IPS-20b (cell line): Measurements from ENCODE around the gene SHPK.

Experiments
- H3K27ac ChIP-seq: one replicate; pipeline ENCODE4 v1.5.1; 2013; ENCODE audit warnings: low read length
- H3K27me3 ChIP-seq: 2 replicates; pipeline ENCODE4 v1.6.1; 2013; ENCODE audit warnings: mild to moderate bottlenecking, low read length, inconsistent platforms; ENCODE audit not compliant: insufficient read depth
- H3K36me3 ChIP-seq: 2 replicates; pipeline ENCODE4 v1.6.1; 2013; ENCODE audit warnings: low read depth, mild to moderate bottlenecking, inconsistent platforms, low read length, moderate library complexity; ENCODE audit not compliant: insufficient read depth
- H3K4me1 ChIP-seq: 2 replicates; pipeline ENCODE4 v1.6.1; 2013; ENCODE audit warnings: mild to moderate bottlenecking, control low read depth, inconsistent platforms, low read length, moderate library complexity; ENCODE audit not compliant: insufficient read depth
- H3K4me3 ChIP-seq: 2 replicates; pipeline ENCODE4 v1.5.1; 2013; ENCODE audit warnings: mild to moderate bottlenecking, low read length, inconsistent platforms
- H3K9ac ChIP-seq: 2 replicates; pipeline ENCODE4 v1.6.1; 2013; ENCODE audit warnings: low read depth, mild to moderate bottlenecking, inconsistent platforms, low read length, moderate library complexity
- H3K9me3 ChIP-seq: 2 replicates; pipeline ENCODE4 v1.6.1; 2013; ENCODE audit warnings: mild to moderate bottlenecking, low read depth, low read length, inconsistent platforms; ENCODE audit not compliant: insufficient read depth

Gene SHPK

GRCh38 chr17:3657874-3658783 is 22.1 kb upstream of the SHPK start:
- H3K9ac ChIP-seq = no peak overlapping the region
- H3K27ac ChIP-seq = no peak overlapping the region
- no peaks in the 10 kb centered on the region for H3K27me3 ChIP-seq
- peaks cover 14% of the 10 kb centered on the region; the same call in 1 of the 2 replicates for H3K36me3 ChIP-seq
- no peaks in the 10 kb centered on the region for H3K4me1 ChIP-seq
- H3K9me3 ChIP-seq = no peaks in the 10 kb centered on the region
- H3K4me3 ChIP-seq = no peak overlapping the region

- Histone ChIP-seq H3K36me3 (0 out of 2 replicates have a peak, but pooled peaks cover 9% of the 10 kb centered on the region), H3K4me3 (no peak overlapping the region)
These were observed 21.5 kb upstream of the SHPK start for GRCh38 chr17:3657588-3657869.

GRCh38 chr17:3656755-3657587 is 20.9 kb upstream of the SHPK start:
- H3K4me3 ChIP-seq = no peak overlapping the region
- H3K27ac ChIP-seq = no peak overlapping the region
- H3K27me3 ChIP-seq = no peaks in the 10 kb centered on the region
- no peak overlapping the region for H3K9ac ChIP-seq
- no peaks in the 10 kb centered on the region for H3K4me1 ChIP-seq
- H3K9me3 ChIP-seq = no peaks in the 10 kb centered on the region
- H3K36me3 ChIP-seq = 0 out of 2 replicates have a peak, but pooled peaks cover 9% of the 10 kb centered on the region

More at GRCh38 chr17:3657588-3657869, 21.5 kb upstream of the SHPK start:
- Histone ChIP-seq H3K9ac (no peak overlapping the region), H3K4me1 (no peaks in the 10 kb centered on the region), H3K9me3 (no peaks in the 10 kb centered on the region), H3K27ac (no peak overlapping the region), H3K27me3 (no peaks in the 10 kb centered on the region)

GRCh38 chr17:3656353-3656752 is 20.3 kb upstream of the SHPK start:
- Histone ChIP-seq H3K4me1 (no peaks in the 10 kb centered on the region), H3K4me3 (no peak overlapping the region), H3K9ac (no peak overlapping the region)

GRCh38 chr17:3655766-3656165 is 19.7 kb upstream of the SHPK start:
- Histone ChIP-seq H3K9ac (no peak overlapping the region), H3K36me3 (0 out of 2 replicates have a peak, but pooled peaks cover 2% of the 10 kb centered on the region), H3K4me1 (no peaks in the 10 kb centered on the region), H3K4me3 (no peak overlapping the region), H3K9me3 (no peaks in the 10 kb centered on the region), H3K27ac (no peak overlapping the region), H3K27me3 (no peaks in the 10 kb centered on the region)

More at GRCh38 chr17:3656353-3656752, 20.3 kb upstream of the SHPK start:
- no peaks in the 10 kb centered on the region for H3K27me3 ChIP-seq
- no peaks in the 10 kb centered on the region for H3K9me3 ChIP-seq
- 0 out of 2 replicates have a peak, but pooled peaks cover 8% of the 10 kb centered on the region for H3K36me3 ChIP-seq
- H3K27ac ChIP-seq = no peak overlapping the region

GRCh38 chr17:3647769-3648555 is 11.9 kb upstream of the SHPK start:
- Histone ChIP-seq H3K27ac (no peak overlapping the region), H3K27me3 (no peaks in the 10 kb centered on the region), H3K4me1 (no peaks in the 10 kb centered on the region), H3K9me3 (no peaks in the 10 kb centered on the region), H3K36me3 (peaks cover 18% of the 10 kb centered on the region), H3K9ac (no peak overlapping the region), H3K4me3 (no peak overlapping the region)

- Histone ChIP-seq H3K9ac (no peak overlapping the region), H3K9me3 (no peaks in the 10 kb centered on the region), H3K4me1 (no peaks in the 10 kb centered on the region), H3K27me3 (no peaks in the 10 kb centered on the region), H3K36me3 (peaks cover 18% of the 10 kb centered on the region), H3K4me3 (no peak overlapping the region), H3K27ac (no peak overlapping the region)
These were observed 11.2 kb upstream of the SHPK start for GRCh38 chr17:3647251-3647650.

- Histone ChIP-seq H3K27me3 (no peaks in the 10 kb centered on the region), H3K4me3 (no peak overlapping the region), H3K27ac (no peak overlapping the region), H3K4me1 (peaks cover 10% of the 10 kb centered on the region; the same call in 1 of the 2 replicates), H3K9ac (no peak overlapping the region), H3K9me3 (no peaks in the 10 kb centered on the region), H3K36me3 (peaks cover 25% of the 10 kb centered on the region)
These were observed 9.3 kb upstream of the SHPK start for GRCh38 chr17:3645310-3645709.

GRCh38 chr17:3643889-3644349 is 7.9 kb upstream of the SHPK start:
- no peak overlapping the region for H3K4me3 ChIP-seq
- no peaks in the 10 kb centered on the region for H3K27me3 ChIP-seq
- peaks cover 10% of the 10 kb centered on the region for H3K4me1 ChIP-seq
- no peak overlapping the region for H3K9ac ChIP-seq
- H3K27ac ChIP-seq = no peak overlapping the region
- peaks cover 29% of the 10 kb centered on the region for H3K36me3 ChIP-seq
- H3K9me3 ChIP-seq = no peaks in the 10 kb centered on the region

- peaks cover 10% of the 10 kb centered on the region for H3K4me1 ChIP-seq
- no peaks in the 10 kb centered on the region for H3K9me3 ChIP-seq
- H3K36me3 ChIP-seq = peaks cover 23% of the 10 kb centered on the region
- no peaks in the 10 kb centered on the region for H3K27me3 ChIP-seq
- no peak overlapping the region for H3K9ac ChIP-seq
- H3K27ac ChIP-seq = no peak overlapping the region
- H3K4me3 ChIP-seq = no peak overlapping the region
These were observed 5.9 kb upstream of the SHPK start for GRCh38 chr17:3641717-3642486.

- Histone ChIP-seq H3K27ac (no peak overlapping the region), H3K4me3 (no peak overlapping the region), H3K9ac (no peak overlapping the region), H3K4me1 (peaks cover 10% of the 10 kb centered on the region), H3K27me3 (no peaks in the 10 kb centered on the region), H3K36me3 (peaks cover 23% of the 10 kb centered on the region), H3K9me3 (no peaks in the 10 kb centered on the region)
These were observed 5.0 kb upstream of the SHPK start for GRCh38 chr17:3641014-3641413.
